ENCODE measurements around the gene LRRC8A. TPM values are rescaled to one million over a fixed set of nuclear protein-coding genes. Genes with fewer than 3 reads are reported as not detected.

LRRC8A gene
- total and polyA plus RNA-seq, 2 of the 8 experiments (the other 6 are each of a cell fraction or from before 2014, with no cell fraction given): 103 to 111 TPM

DNA sequence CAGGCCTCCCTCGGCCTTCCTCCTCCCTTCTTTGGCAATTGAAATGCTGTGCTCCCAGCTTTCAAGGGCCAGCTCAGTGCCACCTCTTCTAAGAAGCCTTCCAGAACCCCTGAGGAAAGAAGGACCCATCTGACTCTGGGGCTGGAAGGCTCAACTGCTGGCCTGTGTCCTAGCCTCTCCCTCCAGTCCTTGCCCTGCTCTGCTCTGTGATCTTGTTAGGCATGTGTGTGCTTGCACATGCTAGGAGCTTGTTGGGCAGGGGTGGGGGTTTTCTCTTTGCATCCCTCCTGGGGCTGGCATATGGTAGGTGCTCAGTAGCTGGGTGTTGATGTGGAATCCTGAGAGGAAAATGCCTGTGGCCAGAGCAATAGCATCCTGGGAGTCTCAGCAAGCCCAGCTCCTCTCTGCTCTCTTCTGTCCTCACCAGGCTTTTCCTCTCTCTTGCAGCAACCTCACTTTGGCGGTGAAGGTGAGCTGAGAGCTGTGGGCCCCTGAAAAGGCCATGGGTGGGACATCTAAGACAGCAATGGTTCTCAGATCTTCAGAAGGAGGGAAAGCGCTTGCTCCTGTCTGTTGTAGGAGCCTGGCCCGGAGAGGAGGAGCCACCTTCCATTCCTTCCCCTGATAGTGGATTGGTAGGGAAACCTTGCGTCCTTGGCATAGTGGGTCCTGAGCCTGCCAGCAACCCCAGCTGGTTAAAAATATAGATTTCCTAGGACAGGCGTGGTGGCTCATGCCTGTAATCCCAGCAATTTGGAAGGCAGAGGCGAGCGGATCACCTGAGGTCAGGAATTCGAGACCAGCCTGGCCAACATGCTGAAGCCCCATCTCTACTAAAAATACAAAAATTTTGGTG is 55.6 kb downstream of the LRRC8A start (continued):
- TF ChIP-seq SP4 (IDR thresholded peaks at IDR 0.05; ENCODE audit: low read length) (no peak), CTBP2 (IDR thresholded peaks at IDR 0.05; ENCODE audit: borderline replicate concordance, insufficient read depth, insufficient read length, low read length) (no peak), CBX5 (IDR thresholded peaks at IDR 0.05; ENCODE audit: low read depth, low read length) (no peak), NRF1 (IDR thresholded peaks at IDR 0.05; ENCODE audit: low read depth, low read length) (no peak), FOSL1 (IDR thresholded peaks at IDR 0.05; ENCODE audit: insufficient read depth, low read depth, low read length) (no peak), POU5F1 (IDR thresholded peaks at IDR 0.05; ENCODE audit: low read depth, low read length) (no peak), RAD21 (IDR thresholded peaks at IDR 0.05 in 1 of 2, conservative IDR thresholded peaks at IDR 0.05 in 1 of 2; ENCODE audit: low read depth in 2 of 2, low read length in 2 of 2) (no peak)
